Suppressor macrophage treated with lipopolysaccharide for 1 hour (primary cell): Measurements from ENCODE around the gene TET1.
"Not testable (repeated sequence)": the region's sequence is repeated elsewhere in the genome, so short reads cannot be mapped to it uniquely, and the experiment has no call there.

ENCODE experiments used
- DNase-seq, 3 donors: peaks; one replicate each; pipeline ENCODE4 v3.0.0-alpha.2; 2020 to 2022

TET1 gene

GRCh38 chr10:68720793-68721672 is 160.9 kb downstream of the TET1 start, which contains the start of gene CCAR1:
TSS of gene CCAR1 (plus strand) at chr10:68721239. CDS start at chr10:68722505, 1,266 bp downstream.
- DNase-seq: peak; percentile 98 to 99 (median 99)

- peak; percentile 7 to 56 (median 23) for DNase-seq
These were observed 161.7 kb downstream of the TET1 start for GRCh38 chr10:68721673-68722335.

- no peak for DNase-seq
These were observed 164.9 kb downstream of the TET1 start for GRCh38 chr10:68725016-68725415.

- DNase-seq: no peak
These were observed 167.0 kb downstream of the TET1 start for GRCh38 chr10:68727146-68727545.

GRCh38 chr10:68732651-68733050 is 172.5 kb downstream of the TET1 start:
- DNase-seq: no peak

GRCh38 chr10:68734349-68734748 is 174.2 kb downstream of the TET1 start:
- DNase-seq: no peak

GRCh38 chr10:68735119-68735518 is 175.0 kb downstream of the TET1 start:
- DNase-seq: no peak

GRCh38 chr10:68735739-68736138 is 175.6 kb downstream of the TET1 start:
- DNase-seq: not testable (repeated sequence)

GRCh38 chr10:68740676-68741075 is 180.5 kb downstream of the TET1 start:
- not testable (repeated sequence) for DNase-seq

- no peak for DNase-seq
These were observed 182.3 kb downstream of the TET1 start for GRCh38 chr10:68742397-68742796.
